HepG2 (cell line): ENCODE results near the gene LONP1. TPM values are rescaled to one million over a fixed set of nuclear protein-coding genes. Genes with fewer than 3 reads are reported as not detected.
A peak's percentile ranks its signal among the peaks of the same experiment; 100 is the strongest.

Experiments
- ATAD3A ChIP-seq: sonication (generic); formaldehyde crosslinking; IDR thresholded peaks from 2 replicates; pipeline ENCODE4 v1.4.0; 2020; ENCODE audit warnings: missing genetic modification reagents
- CSRNP1 ChIP-seq: sonication (generic); formaldehyde crosslinking; IDR thresholded peaks from 2 replicates; pipeline ENCODE4 v1.8.1; 2023; ENCODE audit warnings: mild to moderate bottlenecking, missing genetic modification reagents
- E2F1 ChIP-seq: sonication (generic); formaldehyde crosslinking; IDR thresholded peaks from 2 replicates; pipeline ENCODE4 v1.5.0; 2020; ENCODE audit warnings: missing genetic modification reagents
- LCORL ChIP-seq, 2 experiments: fragments of 450-650 bp in 1 of 2; sonication (generic) in 1 of 2; formaldehyde crosslinking in 1 of 2; IDR thresholded peaks; 2 replicates each; pipeline versions ENCODE4 v1.5.0 to v1.6.1; 2017 to 2020; ENCODE audit warnings: antibody characterized with exemption in 1 of 2, missing genetic modification reagents in 1 of 2
- LRRFIP1 ChIP-seq: sonication (generic); formaldehyde crosslinking; conservative IDR thresholded peaks from 2 replicates; pipeline ENCODE4 v1.4.0; 2020; ENCODE audit warnings: missing genetic modification reagents
- MAZ ChIP-seq, 2 experiments: sonication (generic) in 1 of 2; formaldehyde crosslinking in 1 of 2; IDR thresholded peaks; 2 replicates each; pipeline versions ENCODE4 v1.5.0 to v1.6.1; 2012 to 2020; ENCODE audit warnings: low read depth in 2 of 2, mild to moderate bottlenecking in 2 of 2, borderline replicate concordance in 1 of 2, improper control_type of control experiment in 1 of 2, low read length in 1 of 2, missing genetic modification reagents in 1 of 2, moderate library complexity in 1 of 2
- SATB2 ChIP-seq: sonication (generic); formaldehyde crosslinking; IDR thresholded peaks from 2 replicates; pipeline ENCODE4 v1.5.0; 2020; ENCODE audit warnings: missing genetic modification reagents
- SMAD3 ChIP-seq: sonication (generic); formaldehyde crosslinking; IDR thresholded peaks from 2 replicates; pipeline ENCODE4 v1.4.0; 2020; ENCODE audit warnings: missing genetic modification reagents
- STAG1 ChIP-seq: sonication (generic); formaldehyde crosslinking; IDR thresholded peaks from 2 replicates; pipeline ENCODE4 v1.4.0; 2020; ENCODE audit warnings: missing genetic modification reagents
- TCF7L2 ChIP-seq: IDR thresholded peaks from 2 replicates; pipeline ENCODE4 v1.6.1; 2011; ENCODE audit warnings: mild to moderate bottlenecking, low read depth, low read length, moderate library complexity
- TFDP2 ChIP-seq: sonication (generic); formaldehyde crosslinking; IDR thresholded peaks from 2 replicates; pipeline ENCODE4 v1.4.0; 2020; ENCODE audit warnings: missing genetic modification reagents
- TGIF2 ChIP-seq: IDR thresholded peaks from 2 replicates; pipeline ENCODE4 v1.6.1; 2016; ENCODE audit warnings: control low read depth, missing compliant biosample characterization
- ZBTB14 ChIP-seq: sonication (generic); formaldehyde crosslinking; IDR thresholded peaks from 2 replicates; pipeline ENCODE4 v1.4.0; 2020; ENCODE audit warnings: missing genetic modification reagents
- ZBTB4 ChIP-seq: sonication (generic); formaldehyde crosslinking; IDR thresholded peaks from 2 replicates; pipeline ENCODE4 v1.4.0; 2020; ENCODE audit warnings: missing genetic modification reagents, mild to moderate bottlenecking, borderline replicate concordance
- ZMYM2 ChIP-seq: sonication (generic); formaldehyde crosslinking; IDR thresholded peaks from 2 replicates; pipeline ENCODE4 v1.8.0; 2022; ENCODE audit warnings: mild to moderate bottlenecking, missing genetic modification reagents
- ZNF839 ChIP-seq: sonication (generic); formaldehyde crosslinking; IDR thresholded peaks from 2 replicates; pipeline ENCODE4 v1.4.0; 2020; ENCODE audit warnings: missing genetic modification reagents, mild to moderate bottlenecking, borderline replicate concordance
- polyA plus RNA-seq, 8 experiments: library from polyadenylated mRNA; depleted of rRNA in 3 of 8; stranded (reverse) in 7 of 8; unstranded in 1 of 8; fragments of >200 nt; fragmentation: Illumina TruSeq in 4 of 8; extraction: Trizol in 4 of 8; gene quantifications; 2 replicates each; pipeline versions ENCODE4 v1.2.1 to v1.2.3, GENCODE V29; 2011 to 2016; ENCODE audit warnings: low read depth in 4 of 8, missing spikeins in 1 of 8, mixed read lengths in 1 of 8; ENCODE audit not compliant: insufficient read depth in 1 of 8
- total RNA-seq, 5 experiments: library from RNA; depleted of rRNA; stranded (reverse); fragments of >200 nt; fragmentation: Illumina TruSeq; extraction: Trizol; gene quantifications; 2 replicates each; pipeline ENCODE4 v1.2.3, GENCODE V29; 2016; ENCODE audit warnings: low read depth in 1 of 5

Gene LONP1
- total and polyA plus RNA-seq, 2 of the 13 experiments (the other 11 are each of a cell fraction or from before 2014, with no cell fraction given) = 59.5 to 76.8 TPM

- TF ChIP-seq E2F1 (no peak), LRRFIP1 (CRISPR knock-in tag) (no peak), TGIF2 (CRISPR knock-in tag) (no peak), ATAD3A (no peak), LCORL (IDR thresholded peaks at IDR 0.05) (no peak), LCORL (CRISPR knock-in tag; IDR thresholded peaks at IDR 0.05) (no peak), SMAD3 (no peak), ZMYM2 (CRISPR knock-in tag) (no peak), CSRNP1 (CRISPR knock-in tag) (no peak), MAZ (IDR thresholded peaks at IDR 0.05; ENCODE audit: borderline replicate concordance, low read depth, low read length) (no peak), MAZ (CRISPR knock-in tag; IDR thresholded peaks at IDR 0.05; ENCODE audit: low read depth) (no peak), ZBTB14 (CRISPR knock-in tag) (no peak), ZNF839 (no peak), STAG1 (CRISPR knock-in tag) (peak; percentile 14; the same call in 1 of the 2 replicates), TCF7L2 (no peak), ZBTB4 (CRISPR knock-in tag) (no peak), TFDP2 (CRISPR knock-in tag) (no peak), SATB2 (CRISPR knock-in tag) (no peak)
Observed at GRCh38 chr19:5665781-5666513, 54.0 kb downstream of the LONP1 start (continued).
